ENCODE measurements around the gene TKFC.
"Not testable (repeated sequence)": the region's sequence is repeated elsewhere in the genome, so short reads cannot be mapped to it uniquely, and the experiment has no call there.

TKFC gene

GRCh38 chr11:61369372-61370348 lies 36.6 kb downstream of the TKFC start:
- no peak for DNase-seq

- DNase-seq = no peak
Observed at GRCh38 chr11:61370349-61371005, 37.4 kb downstream of the TKFC start.

GRCh38 chr11:61372659-61373420 lies 39.8 kb downstream of the TKFC start:
- DNase-seq = no peak

- no peak for DNase-seq
Observed at GRCh38 chr11:61375761-61376108, 42.7 kb downstream of the TKFC start.

GRCh38 chr11:61377461-61378160 lies 44.6 kb downstream of the TKFC start:
- DNase-seq = no peak

- DNase-seq = no peak
Observed at GRCh38 chr11:61378713-61379313, 45.8 kb downstream of the TKFC start.

- no peak for DNase-seq
Observed at GRCh38 chr11:61380884-61381283, 47.9 kb downstream of the TKFC start.

GRCh38 chr11:61383859-61384258 lies 50.8 kb downstream of the TKFC start:
- not testable (repeated sequence) for DNase-seq

- DNase-seq = no peak
Observed at GRCh38 chr11:61384271-61385242, 51.5 kb downstream of the TKFC start.

- DNase-seq = no peak
Observed at GRCh38 chr11:61390161-61390560, 57.1 kb downstream of the TKFC start.

GRCh38 chr11:61392981-61393595 lies 60.1 kb downstream of the TKFC start:
- peak in 5 of 6 experiments; percentile 2 to 40 (median 16) for DNase-seq
